NCI-H446 (cell line): ENCODE results near the gene GNPNAT1.
A peak's percentile ranks its signal among the peaks of the same experiment; 100 is the strongest.

Experiments used
- DNase-seq, 2 experiments: peaks; one replicate each; lab custom pipeline; 2025; lab: John Stamatoyannopoulos, UW

Gene GNPNAT1

GRCh38 chr14:52791223-52792096, at the start of gene GNPNAT1:
TSS of gene GNPNAT1 (minus strand) at chr14:52791607. CDS start at chr14:52784650, 6,957 bp downstream.
- peak; percentile 43 to 89 for DNase-seq

DNA sequence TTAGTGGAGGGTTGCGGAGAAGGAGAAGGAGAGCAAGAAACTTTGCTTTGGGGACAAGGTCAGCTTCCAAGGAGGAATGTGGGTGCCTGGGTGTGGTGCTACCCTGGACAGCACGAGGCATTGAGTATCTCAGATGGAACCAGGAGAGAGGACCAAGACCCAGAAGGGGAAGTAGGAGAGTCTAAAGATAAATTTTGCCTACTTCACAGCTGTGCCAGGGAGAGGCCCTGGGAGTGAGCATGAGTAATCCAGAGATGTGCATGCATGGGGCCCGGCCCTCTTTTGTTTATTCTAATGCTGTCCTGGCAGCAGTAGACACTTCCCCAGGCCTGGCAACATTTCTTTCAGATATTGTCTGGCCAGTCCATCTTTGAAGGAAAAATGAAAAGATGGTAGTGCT, 49.5 kb upstream of the GNPNAT1 start:
- DNase-seq = no peak

- no peak for DNase-seq
Observed at GRCh38 chr14:52837451-52837850, 46.0 kb upstream of the GNPNAT1 start.

- DNase-seq = no peak
Observed at GRCh38 chr14:52836063-52836462, 44.7 kb upstream of the GNPNAT1 start.

DNA sequence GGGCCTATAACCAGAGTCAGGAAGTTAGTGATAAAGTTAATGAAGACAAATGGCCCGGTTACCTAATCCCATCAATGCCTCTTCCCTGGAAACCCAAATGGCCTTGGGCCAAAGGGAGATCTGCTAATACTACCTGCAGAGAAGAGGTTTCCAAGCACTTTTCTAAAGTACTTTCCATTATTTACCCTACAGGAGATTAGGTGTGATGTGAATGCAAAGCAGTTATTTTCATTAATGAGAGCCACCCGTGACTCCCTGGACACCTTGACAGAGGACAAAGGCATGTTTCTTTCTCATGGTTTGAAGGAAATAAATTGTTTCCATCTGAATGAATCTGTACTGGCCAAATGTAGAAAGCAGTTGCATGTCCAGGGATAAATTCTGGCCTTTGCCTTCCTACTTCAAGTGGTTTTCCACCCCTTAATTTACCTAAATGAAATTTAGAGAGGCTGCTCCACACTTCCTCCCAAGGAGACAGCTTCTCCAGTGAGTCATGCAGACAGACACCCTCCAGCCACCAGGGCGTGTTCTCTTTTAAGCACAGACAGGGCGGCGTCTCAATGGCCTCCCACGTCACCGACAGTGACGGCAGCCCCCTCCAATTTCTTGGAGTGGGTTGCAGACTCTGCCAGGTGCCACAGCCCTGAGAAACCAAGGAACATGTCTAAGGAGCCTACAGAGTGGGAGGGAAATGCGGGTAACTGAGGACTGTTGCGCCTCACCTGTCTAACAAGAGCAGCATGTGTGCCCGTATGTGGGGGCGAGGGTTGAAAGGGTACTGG, 43.9 kb upstream of the GNPNAT1 start:
- DNase-seq = peak in 1 of 2 experiments; percentile 5

DNA sequence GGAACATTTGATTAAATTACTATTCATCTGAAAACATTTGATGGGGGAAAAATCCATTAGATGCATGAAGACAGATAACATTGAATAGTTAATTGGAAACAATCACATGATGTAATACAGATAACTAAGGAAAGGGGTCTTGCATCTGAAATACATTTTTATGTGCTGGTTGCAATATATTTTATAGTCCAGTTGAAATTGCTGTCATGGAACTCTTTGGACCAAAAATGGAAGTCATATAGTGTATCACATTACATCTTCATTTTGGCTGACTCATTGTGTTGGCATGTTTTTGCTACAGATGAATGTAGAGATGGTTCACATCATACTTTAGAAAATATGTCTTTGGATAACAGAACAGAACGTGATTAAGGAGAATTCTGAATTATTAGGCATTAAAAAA, 43.0 kb upstream of the GNPNAT1 start:
- peak in 1 of 2 experiments; percentile 26 for DNase-seq

DNA sequence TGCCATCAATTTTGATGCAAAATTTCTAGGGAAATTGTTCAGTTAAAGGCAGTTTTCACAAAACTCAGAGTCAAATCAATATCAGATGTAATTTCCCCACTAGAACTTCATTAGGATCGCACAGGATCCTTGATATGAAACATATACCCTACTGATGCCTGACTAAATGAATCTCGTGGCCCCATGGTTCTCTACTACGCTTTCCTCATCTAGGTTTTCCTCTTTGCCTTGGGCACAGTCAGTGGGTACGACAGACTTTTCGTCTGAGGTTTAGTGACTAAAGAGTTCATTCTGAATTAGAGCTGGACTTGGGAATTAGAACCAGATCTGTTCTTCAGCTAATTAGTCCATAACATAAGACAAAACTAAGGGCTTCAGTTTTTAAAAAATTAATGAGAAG, 42.5 kb upstream of the GNPNAT1 start:
- no peak for DNase-seq

DNA sequence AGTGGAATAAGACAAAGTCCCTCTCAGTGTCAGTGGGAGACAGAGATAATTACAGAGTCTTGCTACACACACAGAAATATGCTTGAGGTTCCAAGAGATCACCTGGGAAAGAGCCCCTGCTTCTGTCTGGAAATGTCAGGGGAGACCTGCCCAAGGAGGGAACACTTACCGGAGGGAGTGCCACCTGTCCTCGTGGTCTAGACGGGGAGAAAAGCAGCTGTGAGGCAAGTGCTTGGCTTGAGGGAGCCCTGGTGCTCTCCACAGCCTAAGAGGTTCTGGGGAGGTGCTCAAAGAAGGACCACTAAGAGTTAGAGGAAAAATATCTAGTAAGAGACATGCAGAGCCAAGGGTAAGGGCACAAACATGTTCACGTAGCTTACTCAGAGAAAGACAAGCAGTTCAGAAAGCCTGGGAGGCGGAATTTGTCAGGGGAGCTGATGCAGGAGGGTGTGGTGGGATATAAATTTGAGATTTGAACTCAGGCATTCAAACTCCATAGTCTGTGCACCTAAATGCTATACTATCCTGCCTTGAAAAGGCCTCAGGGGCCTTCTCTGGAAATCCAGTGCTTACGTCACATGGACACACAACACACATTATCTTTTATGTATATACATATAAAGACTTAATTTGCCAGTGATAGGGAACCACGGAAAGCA, 38.2 kb upstream of the GNPNAT1 start:
- DNase-seq = no peak

- no peak for DNase-seq
Observed at GRCh38 chr14:52827426-52827825, 36.0 kb upstream of the GNPNAT1 start.

DNA sequence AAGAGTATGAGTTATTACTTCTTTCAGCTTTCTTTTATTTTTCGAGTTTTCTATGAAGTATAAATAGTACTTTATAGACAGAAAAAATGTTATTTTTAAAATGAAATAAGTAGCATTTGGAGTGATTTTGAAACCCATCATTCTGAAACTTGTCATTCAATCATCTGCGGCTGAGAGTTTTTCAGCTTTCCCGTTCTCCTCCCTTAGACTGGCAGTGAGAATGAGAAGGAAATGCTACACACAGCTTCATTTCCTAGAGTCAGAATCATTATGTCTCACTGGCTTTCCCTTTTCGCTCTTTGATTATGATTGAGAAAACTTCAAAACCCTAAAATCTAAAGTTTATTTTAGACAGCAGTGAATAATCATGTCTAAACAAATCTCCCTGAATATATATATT, 33.7 kb upstream of the GNPNAT1 start:
- DNase-seq = no peak

GRCh38 chr14:52824462-52824861, 33.1 kb upstream of the GNPNAT1 start:
- DNase-seq = no peak

DNA sequence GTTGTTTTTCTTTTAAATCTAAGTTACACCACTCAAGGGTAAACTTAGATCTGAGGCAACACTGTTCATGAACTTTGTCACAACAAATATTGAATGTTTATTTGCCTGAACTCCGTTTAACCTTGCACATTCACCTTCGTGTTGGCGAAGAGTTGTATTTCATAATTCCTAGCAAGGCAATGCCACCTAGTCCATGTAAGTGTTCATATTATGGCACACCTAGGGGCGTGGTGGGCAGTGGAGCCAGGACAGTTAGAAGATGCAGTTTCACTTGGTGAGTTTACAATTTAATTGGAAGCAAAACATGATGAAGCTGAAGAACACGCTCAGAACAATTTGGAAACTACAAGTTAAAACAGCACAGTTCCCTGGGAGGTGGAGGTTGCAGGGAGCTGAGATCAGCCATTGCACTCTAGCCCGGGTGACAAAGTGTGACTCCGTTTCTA, 30.4 kb upstream of the GNPNAT1 start:
- DNase-seq = no peak

DNA sequence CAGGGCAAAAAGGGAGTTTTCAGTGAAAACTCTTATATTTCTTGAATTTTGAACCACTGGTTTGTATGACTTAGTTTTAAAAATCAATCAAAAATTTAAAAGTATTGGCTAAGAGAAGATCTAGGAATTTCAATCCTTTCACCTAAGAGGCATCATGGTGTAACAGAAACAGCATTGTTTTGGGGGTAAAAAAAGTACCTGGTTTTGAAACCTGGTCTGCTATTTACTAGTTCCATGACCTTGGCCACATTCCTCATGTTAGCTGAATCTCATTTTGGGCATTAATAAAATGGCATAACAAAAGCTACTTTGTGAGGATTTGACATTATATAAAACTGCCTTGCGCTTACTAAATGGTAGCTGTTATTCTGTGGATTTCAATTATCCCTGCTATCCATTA, 16.7 kb upstream of the GNPNAT1 start:
- DNase-seq = no peak

- no peak for DNase-seq
Observed at GRCh38 chr14:52806115-52806514, 14.7 kb upstream of the GNPNAT1 start.

DNA sequence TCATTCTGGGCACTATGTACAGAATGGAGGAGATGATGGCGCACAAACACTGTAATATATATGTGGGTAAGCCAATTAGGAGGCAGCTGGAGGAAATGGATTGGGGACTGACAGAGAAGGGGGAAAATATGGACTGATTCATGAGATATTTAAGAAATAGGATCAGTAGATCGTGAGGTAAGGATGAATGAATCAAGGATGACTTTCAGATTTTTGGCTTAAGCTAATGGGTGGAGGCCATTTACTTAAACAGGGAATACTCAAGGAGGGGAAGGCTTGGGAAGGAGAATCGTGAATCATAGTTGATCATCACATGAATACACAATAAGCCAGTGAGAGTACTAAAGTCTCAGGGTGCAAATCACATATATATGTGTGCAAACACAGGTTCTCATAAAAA, 11.2 kb upstream of the GNPNAT1 start:
- no peak for DNase-seq

- no peak for DNase-seq
Observed at GRCh38 chr14:52801014-52801712, 9.8 kb upstream of the GNPNAT1 start.

- DNase-seq = no peak
Observed at GRCh38 chr14:52798826-52799225, 7.4 kb upstream of the GNPNAT1 start.

DNA sequence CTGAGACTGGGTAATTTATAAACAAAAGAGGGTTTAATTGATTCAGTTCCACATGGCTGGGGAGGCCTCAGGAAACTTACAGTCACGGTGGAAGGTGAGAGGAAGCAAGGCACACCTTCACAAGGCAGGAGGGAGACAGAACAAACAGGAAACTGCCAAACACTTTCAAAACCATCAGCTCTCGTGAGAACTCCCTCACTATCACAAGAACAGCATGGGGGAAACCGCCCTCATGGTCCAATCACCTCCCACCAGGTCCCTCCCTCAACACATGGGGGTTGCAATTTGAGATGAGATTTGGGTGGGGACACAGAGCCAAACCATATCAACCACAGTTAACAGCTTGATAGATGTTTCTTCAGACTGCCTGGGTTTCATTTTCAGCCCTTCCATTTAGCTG, 6.2 kb upstream of the GNPNAT1 start:
- no peak for DNase-seq

DNA sequence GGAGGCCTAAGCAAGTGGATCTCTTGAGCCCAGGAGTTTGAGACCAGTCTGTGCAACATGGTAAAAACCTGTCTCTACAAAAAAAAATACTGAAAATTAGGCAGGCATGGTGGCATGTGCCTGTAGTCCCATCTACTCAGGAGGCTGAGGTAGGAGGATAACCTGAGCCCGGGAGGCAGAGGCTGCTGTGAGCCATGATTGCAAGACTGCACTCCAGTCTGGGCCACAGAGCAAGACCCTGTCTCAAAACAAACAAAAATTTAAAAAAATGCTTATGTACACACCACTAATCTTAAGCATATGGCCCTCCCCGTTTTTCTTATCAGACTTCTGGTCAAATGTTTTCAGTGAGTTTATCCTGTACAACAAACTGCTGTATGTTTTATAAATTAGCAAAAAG, 1.7 kb upstream of the GNPNAT1 start:
- DNase-seq = no peak

DNA sequence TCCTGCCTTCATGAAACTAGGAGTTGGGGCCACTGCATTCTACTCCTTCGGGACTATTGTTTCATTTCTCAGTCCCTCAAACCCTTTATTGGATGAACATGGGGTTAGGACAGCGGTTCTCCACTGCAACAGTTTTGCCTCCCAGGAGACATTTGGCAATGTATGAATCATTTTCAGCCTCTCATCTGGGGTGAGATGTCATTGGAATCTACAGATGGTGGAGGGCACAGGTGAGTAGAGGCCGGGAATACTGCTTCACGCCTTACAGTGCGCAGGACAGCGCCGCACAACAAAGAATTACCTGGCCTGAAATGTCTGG, 649 bp upstream of the GNPNAT1 start:
- DNase-seq = no peak

DNA sequence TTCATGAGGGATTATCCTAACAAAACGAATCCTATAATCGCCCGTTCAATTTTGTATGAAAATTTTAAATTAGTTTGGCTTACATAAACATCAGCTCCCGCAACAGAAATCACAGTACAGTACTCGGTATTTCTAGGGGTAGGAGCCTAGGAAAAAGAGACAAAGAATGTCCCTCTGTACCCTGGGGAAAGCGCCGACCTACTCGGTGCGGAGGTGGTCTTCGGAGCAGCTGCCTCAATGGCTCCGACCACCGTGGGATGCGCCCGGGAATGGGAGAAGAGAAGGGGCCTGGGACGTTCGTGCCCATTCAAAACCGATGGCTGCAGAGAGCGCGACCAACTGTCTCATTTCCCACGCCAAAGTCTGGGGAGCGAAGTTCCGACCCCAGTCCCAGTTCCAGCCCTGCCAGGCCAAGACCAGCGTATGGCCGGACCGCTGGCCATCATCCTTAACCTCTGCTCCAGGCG, 618 bp downstream of the GNPNAT1 start:
- no peak for DNase-seq
